IPS-15b (cell line): Measurements from ENCODE around the gene CFAP52.

Source experiments
- H3K27me3 ChIP-seq: one replicate; pipeline ENCODE4 v1.6.1; 2013; ENCODE audit warnings: low read length; ENCODE audit not compliant: control insufficient read depth, insufficient read depth
- H3K36me3 ChIP-seq: one replicate; pipeline ENCODE4 v1.6.1; 2013; ENCODE audit warnings: low read length; ENCODE audit not compliant: control insufficient read depth, insufficient read depth
- H3K4me1 ChIP-seq: one replicate; pipeline ENCODE4 v1.6.1; 2013; ENCODE audit warnings: mild to moderate bottlenecking, low read length; ENCODE audit not compliant: control insufficient read depth, insufficient read depth
- H3K4me3 ChIP-seq: one replicate; pipeline ENCODE4 v1.5.1; 2013; ENCODE audit warnings: low read depth, low read length
- H3K9ac ChIP-seq: one replicate; pipeline ENCODE4 v1.6.1; 2013; ENCODE audit warnings: low read depth, mild to moderate bottlenecking, low read length
- H3K9me3 ChIP-seq: one replicate; pipeline ENCODE4 v1.6.1; 2013; ENCODE audit warnings: mild to moderate bottlenecking, low read length; ENCODE audit not compliant: control insufficient read depth, insufficient read depth

Gene CFAP52

GRCh38 chr17:9676820-9677310 is 100.4 kb downstream of the CFAP52 start:
- no peak overlapping the region for H3K9ac ChIP-seq
- H3K4me3 ChIP-seq, result no peak overlapping the region
- no peaks in the 10 kb centered on the region for H3K4me1 ChIP-seq
- H3K9me3 ChIP-seq, result no peaks in the 10 kb centered on the region
- H3K27me3 ChIP-seq, result no peaks in the 10 kb centered on the region
- H3K36me3 ChIP-seq, result peaks cover 3% of the 10 kb centered on the region

- no peak overlapping the region for H3K9ac ChIP-seq
- no peaks in the 10 kb centered on the region for H3K9me3 ChIP-seq
- H3K27me3 ChIP-seq, result no peaks in the 10 kb centered on the region
- peaks cover 3% of the 10 kb centered on the region for H3K36me3 ChIP-seq
- no peaks in the 10 kb centered on the region for H3K4me1 ChIP-seq
- no peak overlapping the region for H3K4me3 ChIP-seq
Measured at GRCh38 chr17:9677411-9677810, 101.0 kb downstream of the CFAP52 start.

GRCh38 chr17:9677896-9678295 is 101.5 kb downstream of the CFAP52 start:
- Histone ChIP-seq H3K9me3 (no peaks in the 10 kb centered on the region), H3K36me3 (peaks cover 3% of the 10 kb centered on the region), H3K9ac (no peak overlapping the region), H3K4me3 (no peak overlapping the region), H3K4me1 (no peaks in the 10 kb centered on the region), H3K27me3 (no peaks in the 10 kb centered on the region)

GRCh38 chr17:9684955-9685621 is 108.6 kb downstream of the CFAP52 start:
- no peak overlapping the region for H3K4me3 ChIP-seq
- no peaks in the 10 kb centered on the region for H3K4me1 ChIP-seq

More at GRCh38 chr17:9684955-9685621, 108.6 kb downstream of the CFAP52 start:
- Histone ChIP-seq H3K9me3 (no peaks in the 10 kb centered on the region), H3K9ac (no peak overlapping the region), H3K27me3 (no peaks in the 10 kb centered on the region), H3K36me3 (peaks cover 7% of the 10 kb centered on the region)
